GM12878 (cell line): Measurements from ENCODE around the gene GRIK4. TPM values are rescaled to one million over a fixed set of nuclear protein-coding genes. Genes with fewer than 3 reads are reported as not detected.
"Not testable (repeated sequence)": the region's sequence is repeated elsewhere in the genome, so short reads cannot be mapped to it uniquely, and the experiment has no call there.

ENCODE experiments used
- ATAC-seq: fragments of 200-7000 bp; cut with Tn5 transposase; 3 replicates; pipeline ENCODE4 v1.9.1; 2020; ENCODE audit warnings: mild to moderate bottlenecking, moderate library complexity
- BruUV-seq: library from RNA; stranded (reverse); fragments of 400-500 nt; replicated peaks from 2 replicates; lab custom pipeline; 2021; lab: Mats Ljungman, UMichigan
- CTCF ChIA-PET: fragments of 300-600 bp; sonication (Branson Sonifier 250); formaldehyde crosslinking; extraction: SDS; loops from one replicate; lab custom pipeline; 2021; ENCODE audit warnings: inconsistent platforms; lab: Yijun Ruan, JAX
- POLR2A ChIA-PET: fragments of 350-600 bp; formaldehyde crosslinking; extraction: SDS; loops from one replicate; lab custom pipeline; 2021; ENCODE audit warnings: inconsistent platforms; lab: Charles Lee
- RAD21 ChIA-PET: fragments of 300-600 bp; sonication (Branson Sonifier 250); formaldehyde crosslinking; loops from one replicate; lab custom pipeline; 2023; ENCODE audit warnings: antibody characterized with exemption; ENCODE audit not compliant: unreplicated experiment; lab: Charles Lee
- SMC1A ChIA-PET: fragments of 300-600 bp; sonication (Branson Sonifier 250); formaldehyde crosslinking; loops from one replicate; lab custom pipeline; 2023; ENCODE audit not compliant: unreplicated experiment, uncharacterized antibody; lab: Charles Lee
- DNase-seq: peaks from one replicate; pipeline ENCODE4 v3.0.0-alpha.2; 2011; ENCODE audit warnings: low read depth, low spot score
- FAIRE-seq: peaks from 3 replicates; lab custom pipeline; 2011; peaks lifted over from hg19 to GRCh38; lab: Jason Lieb, UNC
- H2AFZ ChIP-seq: 2 replicates; pipeline ENCODE4 v1.6.0; 2011; ENCODE audit warnings: low read depth, low read length, control low read depth; ENCODE audit not compliant: control insufficient read depth
- H3K27ac ChIP-seq: 2 replicates; pipeline ENCODE4 v1.5.1; 2011; ENCODE audit warnings: control low read depth; ENCODE audit not compliant: control insufficient read depth, insufficient read depth
- H3K27me3 ChIP-seq, 2 experiments: replicated peaks in 1 of 2; 2 replicates each; pipeline versions ENCODE4 v1.6.0 to v1.6.1; 2011; ENCODE audit warnings: low read length in 1 of 2; ENCODE audit not compliant: control insufficient read depth in 2 of 2, insufficient read depth in 2 of 2
- H3K36me3 ChIP-seq, 2 experiments: 2 replicates each; pipeline ENCODE4 v1.5.1; 2011; ENCODE audit warnings: low read length in 1 of 2; ENCODE audit not compliant: control insufficient read depth in 2 of 2, insufficient read depth in 2 of 2
- H3K4me1 ChIP-seq: 2 replicates; pipeline ENCODE4 v1.6.1; 2011; ENCODE audit warnings: mild to moderate bottlenecking, low read length, moderate library complexity, mixed read lengths; ENCODE audit not compliant: control insufficient read depth, insufficient read depth
- H3K4me2 ChIP-seq: 2 replicates; pipeline ENCODE4 v1.6.0; 2011; ENCODE audit warnings: control low read depth; ENCODE audit not compliant: control insufficient read depth, insufficient read depth
- H3K4me3 ChIP-seq: fragments of 200-600 bp; sonication (generic); 2 replicates; pipeline ENCODE4 v1.5.1; 2016
- H3K79me2 ChIP-seq: 2 replicates; pipeline ENCODE4 v1.6.0; 2011; ENCODE audit warnings: low read length; ENCODE audit not compliant: control insufficient read depth, insufficient read depth
- H3K9ac ChIP-seq: 2 replicates; pipeline ENCODE4 v1.8.0; 2011; ENCODE audit warnings: low read length, control low read depth, mixed read lengths; ENCODE audit not compliant: control insufficient read depth, insufficient read depth
- H3K9me3 ChIP-seq: replicated peaks from 3 replicates; pipeline ENCODE4 v1.5.1; 2011; ENCODE audit warnings: mild to moderate bottlenecking, low read length; ENCODE audit not compliant: control insufficient read depth, insufficient read depth
- H4K20me1 ChIP-seq: 2 replicates; pipeline ENCODE4 v1.6.0; 2011; ENCODE audit not compliant: control insufficient read depth, insufficient read depth
- CBFB ChIP-seq: IDR thresholded peaks from 2 replicates; pipeline ENCODE4 v1.6.1; 2016; ENCODE audit warnings: antibody characterized with exemption, low read depth
- WGBS: methylation state at CpG from one replicate; pipeline ENCODE4 v1.1.6; 2016; ENCODE audit warnings: low lambda C conversion rate; ENCODE audit not compliant: insufficient replicate concordance, insufficient coverage; ENCODE audit errors: missing lambda C conversion rate; 5-methylcytosine and 5-hydroxymethylcytosine counted together
- in situ Hi-C: fragments of 300-500 bp; cut with MboI; formaldehyde crosslinking; loops from 9 replicates; pipeline ENCODE4 v1.14.3; 2018; ENCODE audit warnings: mixed read lengths
- intact Hi-C: fragments of 100-400 bp; cut with micrococcal nuclease; formaldehyde crosslinking; loops from one replicate; pipeline ENCODE4 v1.14.2; 2022; ENCODE audit not compliant: unreplicated experiment
- polyA plus RNA-seq, 11 experiments: library from polyadenylated mRNA; depleted of rRNA in 4 of 11; unstranded in 6 of 11; stranded (reverse) in 5 of 11; fragments of >200 nt; fragmentation: Nextera tagmentation in 4 of 11; fragmentation: Illumina TruSeq in 1 of 11; extraction: Ambion mirVana in 4 of 11; extraction: Trizol in 1 of 11; gene quantifications; 1 replicate in 1 of 11; 2 replicates in 10 of 11; pipeline versions ENCODE4 v1.2.1 to v1.2.3, GENCODE V29; 2011 to 2016; ENCODE audit warnings: inconsistent platforms in 2 of 11, missing spikeins in 2 of 11, low read depth in 1 of 11
- total RNA-seq, 4 experiments: library from RNA; depleted of rRNA in 3 of 4; stranded (reverse); fragments of >200 nt in 3 of 4; fragmentation: Illumina TruSeq in 1 of 4; extraction: Trizol in 1 of 4; gene quantifications; 2 replicates each; pipeline versions ENCODE4 v1.2.1 to v1.2.3, GENCODE V29; 2013 to 2021

GRIK4 gene
- total and polyA plus RNA-seq, 10 of the 15 experiments (the other 5 are each of a cell fraction or from before 2014, with no cell fraction given): 0.33 to 3.6 (median 0.72) TPM

GRCh38 chr11:121031167-121031566 lies 519.6 kb downstream of the GRIK4 start:
- H3K4me1 ChIP-seq: peaks cover 13% of the 10 kb centered on the region
- ChIA-PET POLR2A (no interaction called here), CTCF (no interaction called here)
- H3K79me2 ChIP-seq: peaks cover 2% of the 10 kb centered on the region
- 92% methylated on average over 2 of the region's 2 CpGs for WGBS
- no TSS peak for BruUV-seq
- H3K4me2 ChIP-seq: no peak overlapping the region
- H3K27ac ChIP-seq: no peak overlapping the region
- H3K4me3 ChIP-seq: no peak overlapping the region
- no peaks in the 10 kb centered on the region for H3K36me3 ChIP-seq
- H3K9me3 ChIP-seq: no peaks in the 10 kb centered on the region; the same call in 1 of the 3 replicates
- H3K27me3 ChIP-seq: no peaks in the 10 kb centered on the region
- no peak overlapping the region for H3K9ac ChIP-seq
- H4K20me1 ChIP-seq: no peaks in the 10 kb centered on the region
- ATAC-seq: no peak
- intact Hi-C loops: no loop called here
- no peak for TF ChIP-seq CBFB
- TF ChIP-seq, all 136 proteins: peak for 0
- DNase-seq (no peak), FAIRE-seq (no peak)
- no peak overlapping the region for H2AFZ ChIP-seq
- RAD21 ChIA-PET: no interaction called here
- in situ Hi-C loops: no loop called here
- SMC1A ChIA-PET: no interaction called here

- in situ Hi-C loops, H3K4me2 ChIP-seq, H3K27ac ChIP-seq, H3K9ac ChIP-seq, FAIRE-seq, H3K27me3 ChIP-seq, RAD21 ChIA-PET, H4K20me1 ChIP-seq, H3K9me3 ChIP-seq, BruUV-seq, ATAC-seq, H3K79me2 ChIP-seq, H3K36me3 ChIP-seq, H2AFZ ChIP-seq, H3K4me3 ChIP-seq, POLR2A ChIA-PET, DNase-seq: not testable (repeated sequence)
- 94% methylated on average over 4 of the region's 4 CpGs for WGBS
- SMC1A ChIA-PET: interaction anchor here (1.0 kb wide), 1 partner anchor 96 kb away, joined by 5 read pairs; no protein-coding TSS in a partner anchor
- intact Hi-C loops: loop anchor here (2.0 kb wide), 2 partner anchors 81 to 163 kb away; no protein-coding TSS in a partner anchor
- CTCF ChIA-PET: interaction anchor here (1.1 kb wide), 2 partner anchors 81 to 163 kb away, joined by 3 to 9 read pairs; no protein-coding TSS in a partner anchor
- peaks cover 14% of the 10 kb centered on the region for H3K4me1 ChIP-seq
Observed at GRCh38 chr11:121031648-121032047, 520.1 kb downstream of the GRIK4 start.
